LNCAP (cell line): Measurements from ENCODE around the gene ANP32B.

ENCODE experiments used
- TF ChIP-seq, protein P1 (sequence below): fragments of 450-650 bp; IDR thresholded peaks from 2 replicates; pipeline ENCODE4 v1.5.1; 2017; ENCODE audit warnings: mild to moderate bottlenecking

Gene ANP32B

DNA sequence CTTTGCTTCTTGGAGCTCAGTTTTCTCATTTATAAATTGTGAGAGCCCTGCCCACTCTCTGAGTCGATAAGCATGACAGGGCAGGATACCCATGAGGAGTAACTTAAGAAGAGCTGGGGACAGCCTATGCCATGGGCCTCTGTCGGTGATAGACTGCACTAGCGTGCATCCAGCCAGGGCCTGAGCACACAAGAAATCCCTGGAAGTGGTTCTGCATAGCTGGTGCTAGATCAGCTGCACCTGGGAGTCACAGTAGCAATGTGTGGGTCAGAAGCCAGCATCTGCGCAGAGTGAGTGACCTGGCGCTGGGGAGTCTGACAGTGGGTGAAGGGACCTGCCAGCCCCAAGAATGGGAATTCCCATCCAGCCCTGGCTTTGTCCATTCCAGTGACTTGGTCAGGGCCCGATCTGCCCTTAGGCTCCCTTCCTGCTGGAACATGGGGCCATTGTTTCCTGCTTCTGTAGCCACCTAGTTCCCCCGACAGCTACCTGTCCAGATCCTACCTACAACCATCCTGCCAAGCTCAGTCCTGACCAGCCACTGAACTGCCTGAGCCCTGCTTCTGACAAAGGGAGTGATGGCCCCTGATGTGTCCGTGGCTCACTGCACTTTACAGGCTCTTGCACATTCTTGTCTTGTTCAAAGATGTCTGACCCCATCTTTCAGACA is 37.5 kb downstream of the ANP32B start:
- TF ChIP-seq, protein P1, sequence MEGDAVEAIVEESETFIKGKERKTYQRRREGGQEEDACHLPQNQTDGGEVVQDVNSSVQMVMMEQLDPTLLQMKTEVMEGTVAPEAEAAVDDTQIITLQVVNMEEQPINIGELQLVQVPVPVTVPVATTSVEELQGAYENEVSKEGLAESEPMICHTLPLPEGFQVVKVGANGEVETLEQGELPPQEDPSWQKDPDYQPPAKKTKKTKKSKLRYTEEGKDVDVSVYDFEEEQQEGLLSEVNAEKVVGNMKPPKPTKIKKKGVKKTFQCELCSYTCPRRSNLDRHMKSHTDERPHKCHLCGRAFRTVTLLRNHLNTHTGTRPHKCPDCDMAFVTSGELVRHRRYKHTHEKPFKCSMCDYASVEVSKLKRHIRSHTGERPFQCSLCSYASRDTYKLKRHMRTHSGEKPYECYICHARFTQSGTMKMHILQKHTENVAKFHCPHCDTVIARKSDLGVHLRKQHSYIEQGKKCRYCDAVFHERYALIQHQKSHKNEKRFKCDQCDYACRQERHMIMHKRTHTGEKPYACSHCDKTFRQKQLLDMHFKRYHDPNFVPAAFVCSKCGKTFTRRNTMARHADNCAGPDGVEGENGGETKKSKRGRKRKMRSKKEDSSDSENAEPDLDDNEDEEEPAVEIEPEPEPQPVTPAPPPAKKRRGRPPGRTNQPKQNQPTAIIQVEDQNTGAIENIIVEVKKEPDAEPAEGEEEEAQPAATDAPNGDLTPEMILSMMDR: no peak

GRCh38 chr9:98021306-98022040 is 38.3 kb downstream of the ANP32B start:
- TF ChIP-seq, protein P1: no peak

- TF ChIP-seq, protein P1: no peak
Measured at GRCh38 chr9:98022447-98022846, 39.3 kb downstream of the ANP32B start.

GRCh38 chr9:98024702-98025101 is 41.6 kb downstream of the ANP32B start:
- TF ChIP-seq, protein P1: no peak

DNA sequence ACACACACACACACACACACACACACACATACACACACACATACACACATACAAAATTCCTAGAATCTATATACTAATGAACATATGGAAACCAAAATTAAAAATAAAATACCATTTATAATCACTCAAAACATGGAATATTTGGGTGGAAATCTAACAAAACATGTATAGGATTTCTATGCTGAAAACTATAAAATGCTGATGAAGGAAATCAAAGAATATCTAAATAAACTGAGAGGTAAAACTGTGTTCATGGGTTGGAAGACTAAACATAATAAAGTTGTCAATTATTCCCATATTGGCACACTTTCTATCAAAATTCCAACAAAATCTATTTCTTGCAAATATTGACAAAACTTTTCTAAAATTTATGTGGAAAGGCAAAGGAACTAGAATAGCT is 48.0 kb downstream of the ANP32B start:
- TF ChIP-seq, protein P1: no peak

DNA sequence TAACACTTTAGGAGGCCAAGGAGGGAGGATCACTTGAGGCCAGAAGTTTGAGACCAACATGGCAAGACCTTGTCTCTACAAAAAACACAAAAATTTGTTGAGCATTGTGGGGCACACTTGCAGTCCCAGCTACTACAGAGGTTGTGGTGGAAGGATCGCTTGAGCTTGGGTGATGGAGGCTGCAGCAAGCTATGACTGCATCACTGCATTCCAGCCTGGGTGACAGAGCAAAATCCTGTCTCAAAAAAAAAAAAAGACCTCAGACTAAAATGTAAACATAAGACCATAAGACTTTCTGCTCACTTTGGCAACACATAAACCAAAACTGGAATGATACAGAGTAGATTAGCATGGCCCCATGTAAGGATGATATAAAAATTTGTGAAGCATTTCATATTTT is 48.8 kb downstream of the ANP32B start:
- TF ChIP-seq, protein P1: no peak

- TF ChIP-seq, protein P1: peak; percentile 81
Measured at GRCh38 chr9:98034593-98035546, 51.7 kb downstream of the ANP32B start.
